Measurements from ENCODE around the gene HAUS8. TPM values are rescaled to one million over a fixed set of nuclear protein-coding genes. Genes with fewer than 3 reads are reported as not detected.
A peak's percentile ranks its signal among the peaks of the same experiment; 100 is the strongest.
"Not testable (repeated sequence)": the region's sequence is repeated elsewhere in the genome, so short reads cannot be mapped to it uniquely, and the experiment has no call there.

HAUS8 gene, protein sequence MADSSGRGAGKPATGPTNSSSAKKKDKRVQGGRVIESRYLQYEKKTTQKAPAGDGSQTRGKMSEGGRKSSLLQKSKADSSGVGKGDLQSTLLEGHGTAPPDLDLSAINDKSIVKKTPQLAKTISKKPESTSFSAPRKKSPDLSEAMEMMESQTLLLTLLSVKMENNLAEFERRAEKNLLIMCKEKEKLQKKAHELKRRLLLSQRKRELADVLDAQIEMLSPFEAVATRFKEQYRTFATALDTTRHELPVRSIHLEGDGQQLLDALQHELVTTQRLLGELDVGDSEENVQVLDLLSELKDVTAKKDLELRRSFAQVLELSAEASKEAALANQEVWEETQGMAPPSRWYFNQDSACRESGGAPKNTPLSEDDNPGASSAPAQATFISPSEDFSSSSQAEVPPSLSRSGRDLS
- 4.5 TPM for total RNA-seq

DNA sequence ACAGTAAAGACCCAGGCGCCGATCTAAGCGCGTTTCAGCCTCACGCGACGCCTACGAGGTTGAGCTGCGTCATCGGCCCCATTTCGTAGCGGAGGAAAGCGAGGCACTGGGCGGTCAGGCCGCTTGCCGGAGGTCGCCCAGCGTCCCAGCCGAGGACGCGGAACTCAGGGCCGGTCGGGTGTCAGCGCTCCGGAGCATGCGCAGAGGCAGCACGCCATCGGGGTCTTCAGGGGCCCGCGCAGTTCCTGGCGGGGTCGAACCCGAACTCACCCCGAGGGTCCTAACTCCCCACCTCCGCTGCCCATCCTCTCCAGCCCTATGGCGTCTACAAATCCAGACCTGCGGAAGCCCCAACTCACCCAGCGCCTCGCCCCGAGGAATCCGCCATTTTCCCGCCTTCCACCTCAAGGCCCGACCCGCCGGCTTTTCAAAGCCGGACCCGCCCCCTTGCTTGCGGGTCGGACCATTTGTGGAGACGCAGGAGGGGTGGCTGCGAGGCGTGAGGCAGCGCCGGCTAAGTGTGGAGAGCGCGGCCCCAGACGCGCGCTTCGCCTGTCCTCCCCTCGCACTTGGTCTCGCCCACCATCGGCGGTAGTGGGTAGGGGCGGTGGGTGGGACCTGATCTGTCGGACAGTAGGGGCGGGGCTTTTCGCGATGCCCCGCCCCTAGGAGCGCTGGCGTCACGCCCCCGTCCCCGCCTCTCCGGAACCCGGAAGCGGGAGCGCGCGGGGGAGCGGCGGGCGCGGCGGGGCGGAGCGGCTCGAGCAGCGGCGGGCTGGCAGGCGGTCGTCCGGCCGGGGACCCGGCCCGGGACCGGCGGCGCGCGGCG is at the start of gene HAUS8, which contains the start of gene MYO9B:
TSS of gene HAUS8 (minus strand) at position 418 of the 829 bp plus-strand sequence. CDS start at position 388, 30 bp downstream.
TSS of gene MYO9B (plus strand) at position 743 of the 829 bp plus-strand sequence. CDS start 25,941 bp downstream, outside the sequence.
- peak; percentile 99 for DNase-seq

DNA sequence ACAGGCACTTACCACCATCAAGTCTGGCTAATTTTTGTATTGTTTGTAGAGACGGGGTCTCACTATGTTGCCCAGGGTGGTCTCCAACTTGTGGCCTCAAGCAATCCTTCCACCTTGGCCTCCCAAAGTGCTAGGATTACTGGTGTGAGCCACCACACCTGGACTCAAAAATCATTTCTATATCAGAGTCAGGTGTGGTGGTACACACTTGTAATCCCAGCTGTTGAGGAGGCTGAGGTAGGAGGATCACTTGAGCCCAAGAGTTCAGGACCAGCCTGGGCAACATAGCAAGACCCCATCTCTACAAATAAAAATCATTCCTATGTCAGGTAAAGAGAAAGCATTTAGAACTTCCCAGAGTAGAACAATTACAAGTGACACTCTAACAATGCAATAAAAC is 48.8 kb upstream of the HAUS8 start:
- DNase-seq, result no peak

DNA sequence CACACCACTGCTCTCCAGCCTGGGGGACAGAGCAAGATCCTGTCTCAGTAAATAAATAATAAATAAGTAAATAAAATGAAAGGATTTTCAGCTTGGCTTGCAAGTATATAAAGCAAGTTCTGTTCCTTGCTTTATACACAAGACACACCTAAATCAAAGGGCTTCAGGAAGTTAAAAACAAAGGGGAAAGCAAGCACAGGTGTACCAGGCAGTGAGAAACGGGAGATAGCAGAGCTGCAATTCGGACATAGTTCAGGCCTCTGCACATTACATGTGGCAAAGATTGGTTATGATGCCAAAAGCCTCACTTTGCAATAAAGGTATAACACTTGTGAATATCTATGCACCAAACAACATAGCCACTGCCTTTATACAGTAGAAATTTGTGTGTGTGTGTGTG is 47.8 kb upstream of the HAUS8 start:
- DNase-seq, result no peak

DNA sequence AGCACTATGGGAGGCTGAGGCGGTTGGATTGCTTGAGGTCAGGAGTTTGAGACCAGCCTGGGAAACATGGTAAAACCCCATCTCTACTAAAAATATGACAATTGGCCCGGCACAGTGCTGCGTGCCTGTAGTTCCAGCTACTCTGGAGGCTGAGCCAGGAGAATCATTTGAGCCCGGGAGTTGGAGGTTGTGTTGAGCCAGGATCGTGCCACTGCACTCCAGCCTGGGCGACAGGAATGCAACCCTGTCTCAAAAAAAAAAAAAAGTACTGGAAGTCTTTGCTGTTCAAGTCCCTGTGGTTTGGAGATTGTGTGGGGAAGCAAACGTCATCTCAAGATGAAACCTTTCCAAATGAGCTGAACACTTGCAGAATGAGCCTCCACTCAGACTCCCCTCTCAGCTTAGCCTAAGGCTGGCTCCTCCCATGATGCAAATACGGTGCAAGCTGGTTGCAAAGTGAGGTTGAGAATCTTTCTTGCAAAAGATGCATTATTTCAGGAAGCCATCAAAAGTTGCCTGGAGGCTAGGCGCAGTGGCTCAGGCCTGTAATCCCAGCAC is 46.6 kb upstream of the HAUS8 start:
- DNase-seq, result no peak

DNA sequence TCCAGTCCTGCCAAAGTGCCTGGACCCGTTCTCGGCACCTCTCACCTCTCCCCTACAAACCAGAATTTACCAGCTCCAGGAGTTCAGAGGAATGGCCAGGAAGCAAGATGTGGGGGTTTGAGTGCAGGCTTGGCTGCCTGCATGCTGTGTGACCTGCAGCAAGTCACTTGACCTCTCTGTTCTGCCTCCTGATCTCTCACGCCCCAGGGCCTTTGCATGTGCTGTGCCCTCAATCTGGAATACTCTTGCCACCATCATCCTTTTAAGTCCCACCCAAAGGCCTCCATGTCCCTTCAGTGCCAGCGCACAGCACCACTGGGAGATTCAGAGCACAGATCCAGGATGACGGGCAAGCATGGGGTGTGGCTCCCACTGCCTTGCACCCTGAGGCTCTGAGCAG is 43.7 kb upstream of the HAUS8 start:
- no peak for DNase-seq

DNA sequence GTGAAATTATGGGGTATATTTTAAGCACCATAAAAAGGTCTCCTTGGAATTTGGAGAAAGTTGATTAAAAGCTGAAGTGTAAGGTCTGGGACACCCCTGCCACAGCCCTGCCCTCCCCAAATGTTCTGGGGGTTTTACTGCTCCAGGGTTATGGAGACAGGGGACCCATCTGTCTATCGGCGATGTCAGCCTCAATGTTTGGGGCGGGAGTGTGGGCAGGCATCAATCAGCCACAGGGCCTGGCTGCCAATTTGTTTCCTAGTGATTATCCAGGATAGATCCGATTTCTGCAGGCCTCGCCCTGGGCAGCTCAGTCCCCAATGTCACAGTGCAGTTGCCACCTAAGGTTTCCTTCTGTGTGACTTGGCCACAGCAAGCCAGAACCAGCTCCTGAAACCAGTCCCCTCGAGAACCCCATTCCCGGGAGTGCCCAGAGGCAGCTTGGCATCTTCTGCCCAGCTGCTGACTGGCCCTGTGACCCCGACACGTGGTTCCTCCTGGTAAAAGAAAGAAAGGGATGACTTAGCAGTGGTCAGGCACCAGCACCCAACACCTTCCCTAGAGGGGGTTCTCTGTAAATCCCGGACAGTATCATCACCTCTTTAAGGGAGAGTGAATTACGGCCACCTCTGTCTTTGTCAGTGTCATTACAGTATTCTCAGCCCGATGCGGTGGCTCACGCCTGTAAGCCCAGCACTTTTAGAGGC is 41.9 kb upstream of the HAUS8 start:
- no peak for DNase-seq

DNA sequence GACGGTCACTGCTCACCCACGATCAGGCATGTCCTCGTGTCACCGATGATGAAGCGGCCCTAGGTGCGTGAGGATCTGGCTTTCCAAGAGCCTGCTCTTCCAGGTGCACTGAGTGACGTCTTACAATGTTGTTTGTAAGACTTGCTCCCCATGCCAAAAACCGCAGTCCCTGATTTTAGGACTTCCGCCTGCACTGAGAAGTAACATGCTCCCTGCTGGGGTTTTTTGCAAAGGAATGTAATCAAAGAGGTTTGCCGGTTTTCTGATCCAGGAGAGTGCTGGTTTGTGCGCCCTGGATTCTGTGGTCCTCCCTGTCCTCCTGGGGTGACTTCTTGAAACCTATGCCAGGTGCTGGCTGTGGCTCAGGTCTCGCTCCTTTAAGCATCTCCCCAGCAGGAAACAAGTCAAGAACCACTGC is 39.2 kb upstream of the HAUS8 start:
- DNase-seq, result no peak

DNA sequence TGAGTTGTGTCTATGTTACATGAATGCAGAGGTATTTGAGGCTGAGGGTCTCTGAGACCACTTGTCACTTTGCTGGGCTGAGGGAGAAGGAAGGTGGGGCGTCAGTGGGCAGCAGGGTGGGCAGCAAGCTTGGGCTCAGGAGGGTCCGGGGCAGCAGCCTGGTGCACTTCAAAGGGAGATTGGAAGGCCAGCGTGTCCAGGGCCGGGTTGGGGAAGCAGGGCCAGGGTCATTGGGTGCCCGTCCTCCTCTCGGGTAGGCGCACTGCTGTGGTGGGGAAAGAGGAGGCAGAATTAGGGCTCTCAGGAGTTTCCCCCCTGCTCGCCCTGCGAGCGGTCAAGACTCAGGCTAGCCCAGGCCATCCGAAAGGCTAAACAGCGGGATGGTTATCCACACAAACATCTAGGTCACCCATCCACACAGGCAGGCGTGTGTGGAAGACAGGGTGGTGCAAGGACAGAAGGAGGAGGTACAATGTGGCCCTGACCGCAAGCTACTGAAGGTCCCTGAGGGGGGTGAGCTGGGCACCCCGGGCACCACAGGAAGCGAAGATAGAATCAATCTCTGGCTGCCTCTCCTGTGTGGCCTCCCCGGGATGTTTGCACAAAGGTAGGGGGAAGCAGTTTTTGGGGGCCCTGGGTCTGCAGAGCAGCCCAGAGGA is 38.0 kb upstream of the HAUS8 start:
- DNase-seq, result no peak

DNA sequence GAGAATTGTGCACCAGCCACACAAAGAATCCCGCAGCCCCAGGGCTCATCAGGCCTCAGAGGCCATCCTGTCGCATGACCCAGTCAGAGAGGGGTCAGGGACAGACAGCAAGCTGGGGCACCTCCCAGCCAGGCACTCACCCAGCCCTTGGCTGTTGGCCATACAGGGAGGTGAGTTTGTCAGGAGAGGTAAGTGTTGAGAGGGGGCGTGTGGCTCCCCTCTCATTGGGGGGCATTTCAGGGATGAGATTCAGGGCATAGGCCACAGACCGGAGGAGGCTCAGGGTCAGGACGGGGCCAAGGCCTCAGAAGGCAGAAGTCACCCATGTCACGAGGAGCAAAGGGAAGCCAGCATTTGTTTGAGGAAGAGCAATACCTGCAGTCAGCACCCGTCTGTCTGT is 37.4 kb upstream of the HAUS8 start:
- no peak for DNase-seq

DNA sequence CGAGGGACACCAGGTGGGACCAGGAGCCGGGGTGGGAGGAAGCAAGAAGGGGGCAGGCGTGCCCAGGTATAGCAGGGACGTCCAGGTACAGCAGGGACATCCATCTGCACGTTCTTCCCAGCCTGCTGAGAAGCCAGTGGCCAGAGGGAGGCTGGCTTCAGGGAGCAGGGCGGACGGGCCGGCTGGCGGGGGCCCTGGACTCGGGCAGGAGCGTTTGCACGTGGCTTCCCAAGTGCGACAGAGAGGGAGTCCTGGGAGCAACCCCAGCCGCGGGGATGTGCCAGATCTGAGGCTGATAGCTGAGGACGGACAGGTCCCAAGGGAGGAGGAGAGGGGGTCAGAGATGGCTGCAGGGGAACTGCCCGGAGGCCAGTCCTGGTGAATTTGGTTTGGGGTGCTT is 37.0 kb upstream of the HAUS8 start:
- DNase-seq, result no peak

DNA sequence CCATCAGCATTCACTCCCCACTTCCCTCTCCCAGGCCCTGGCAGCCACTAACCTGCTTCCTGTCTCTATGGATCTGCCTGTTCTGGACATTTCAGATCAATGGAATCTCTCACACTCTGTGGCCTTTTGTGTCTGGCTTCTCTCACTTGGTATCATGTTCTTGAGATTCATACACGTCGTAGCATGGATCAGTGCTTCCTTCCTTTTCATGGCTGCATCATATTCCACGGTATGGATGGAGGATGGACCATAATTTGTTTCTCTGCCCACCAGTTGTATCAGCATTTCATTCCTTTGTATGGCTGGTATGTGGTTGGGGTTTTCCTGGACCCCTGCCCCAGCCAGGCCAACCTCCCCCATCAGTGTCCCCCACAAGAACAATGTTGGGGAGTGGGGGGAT is 36.5 kb upstream of the HAUS8 start:
- no peak for DNase-seq

DNA sequence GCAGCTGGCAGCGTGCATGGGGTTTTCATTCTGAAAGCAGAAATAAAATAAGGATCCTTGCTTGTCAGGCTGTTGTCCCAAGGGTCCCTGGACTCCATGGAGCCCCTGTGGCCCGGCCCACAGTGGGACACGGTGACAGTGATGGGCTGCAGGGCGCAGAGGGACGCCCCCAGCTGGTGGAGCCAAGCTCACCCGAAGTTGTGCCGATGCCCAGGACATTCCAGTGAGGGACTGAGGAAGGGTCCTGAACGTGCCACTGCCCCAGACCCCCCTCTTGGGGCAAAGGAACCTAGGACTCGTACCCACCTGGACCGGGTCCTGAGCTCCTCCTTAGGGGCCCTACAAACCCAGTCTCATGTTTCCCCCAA is 35.3 kb upstream of the HAUS8 start:
- no peak for DNase-seq

DNA sequence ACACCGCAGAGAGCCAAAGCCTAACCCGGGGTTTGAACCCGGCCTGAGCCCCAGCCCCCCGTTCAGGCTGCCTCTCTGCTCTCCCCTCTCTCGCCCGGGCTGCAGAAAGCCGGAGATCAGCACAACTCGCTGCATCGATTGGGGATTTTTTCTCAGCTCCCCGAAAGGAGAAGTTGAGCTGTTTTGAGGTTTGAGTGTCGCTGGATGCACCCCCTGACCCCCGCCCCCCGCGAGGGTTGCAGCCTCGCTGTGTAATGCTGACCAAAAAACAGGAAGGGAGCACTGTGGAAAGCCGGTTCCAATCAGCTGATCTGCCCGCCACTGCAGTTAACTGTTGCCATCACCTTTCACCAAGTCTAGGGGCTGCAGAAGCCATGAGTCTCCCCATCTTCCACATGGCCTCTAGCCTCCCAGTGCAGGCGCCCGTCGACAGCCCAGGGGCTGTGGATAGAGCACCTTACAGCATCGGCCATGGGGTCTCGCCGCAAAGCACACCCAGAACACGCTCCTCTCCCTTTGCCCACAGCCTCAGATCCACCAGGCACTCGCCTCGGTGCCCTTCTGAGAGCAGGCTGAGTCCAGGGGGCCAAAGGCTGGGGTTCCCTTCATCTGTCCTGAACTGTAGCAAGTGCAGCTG is 34.8 kb upstream of the HAUS8 start:
- DNase-seq, result no peak

DNA sequence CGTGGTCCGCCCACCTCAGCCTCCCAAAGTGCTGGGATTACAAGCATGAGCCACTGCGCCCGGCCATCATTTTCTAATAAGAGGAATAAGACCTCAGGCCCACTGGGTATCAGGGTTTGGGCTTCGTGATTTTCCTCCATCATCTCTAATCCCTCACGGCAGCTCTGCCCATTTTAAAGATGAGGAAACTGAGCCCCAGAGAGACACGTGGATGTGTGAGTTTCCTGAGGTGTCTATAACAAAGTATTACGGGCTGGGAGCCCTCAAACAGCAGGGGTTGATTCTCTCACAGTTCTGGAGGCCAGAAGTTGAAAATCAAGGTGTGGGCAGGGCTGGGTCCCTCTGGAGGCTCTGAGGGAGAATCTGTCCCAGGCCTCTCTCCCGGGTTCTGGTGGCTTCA is 34.0 kb upstream of the HAUS8 start:
- no peak for DNase-seq

DNA sequence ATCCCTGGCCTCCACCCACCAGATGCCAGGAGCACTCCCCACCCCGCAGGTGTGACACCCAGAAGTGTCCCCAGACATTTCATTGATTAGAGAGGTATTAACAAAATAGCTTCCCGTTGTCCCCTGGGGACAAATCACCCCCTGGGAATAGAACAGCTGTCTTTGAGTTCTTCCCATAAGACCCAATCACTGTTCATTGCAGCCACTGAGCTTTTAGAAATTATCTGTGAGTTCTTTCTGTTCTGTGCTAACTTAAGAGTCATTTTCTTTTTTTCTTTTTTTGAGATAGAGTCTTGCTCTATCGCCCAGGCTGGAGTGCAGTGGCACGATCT is 33.2 kb upstream of the HAUS8 start:
- no peak for DNase-seq

DNA sequence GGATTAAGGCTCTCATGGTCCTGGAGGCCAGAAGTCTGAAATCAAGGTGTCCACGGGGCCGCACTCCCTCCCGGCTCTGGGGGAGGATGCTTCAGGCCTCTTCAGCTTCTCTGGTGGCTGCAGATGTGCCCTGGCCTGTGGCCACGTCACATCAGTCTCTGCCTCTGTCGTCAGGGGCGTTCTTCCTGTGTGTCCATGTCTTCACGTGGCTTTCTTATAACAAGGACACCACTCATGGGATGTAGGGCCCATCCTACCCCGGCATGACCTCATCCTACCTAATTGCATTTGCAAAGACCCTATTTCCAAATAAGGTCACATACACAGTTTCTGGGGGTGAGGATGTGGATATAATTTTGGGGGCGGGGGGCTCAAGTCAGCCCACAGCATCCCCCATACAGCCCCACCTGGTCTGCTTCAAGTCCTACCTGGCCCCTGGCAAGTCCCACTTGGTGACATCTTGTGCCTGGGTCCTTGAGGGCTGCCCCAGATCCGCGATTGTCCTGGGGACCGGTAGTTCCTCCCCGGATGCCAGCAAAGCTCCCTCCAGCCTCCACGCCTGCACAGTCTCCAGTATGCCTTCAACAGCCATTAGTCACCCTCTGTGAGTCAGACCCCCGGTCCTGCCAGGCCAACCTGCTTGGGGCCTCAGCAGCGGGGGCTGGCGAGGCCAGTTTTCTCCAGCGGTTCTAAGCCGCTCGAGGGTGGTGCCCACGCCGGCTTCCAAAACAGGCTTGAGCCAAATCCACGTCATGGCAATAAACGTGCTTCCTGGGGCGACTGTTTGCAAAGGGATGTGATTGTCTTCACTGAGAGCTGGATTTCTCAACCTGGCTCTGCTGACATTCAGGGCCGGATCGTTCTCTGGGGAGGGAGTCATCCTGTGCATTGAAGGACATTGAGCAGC is 32.5 kb upstream of the HAUS8 start:
- DNase-seq, result no peak

DNA sequence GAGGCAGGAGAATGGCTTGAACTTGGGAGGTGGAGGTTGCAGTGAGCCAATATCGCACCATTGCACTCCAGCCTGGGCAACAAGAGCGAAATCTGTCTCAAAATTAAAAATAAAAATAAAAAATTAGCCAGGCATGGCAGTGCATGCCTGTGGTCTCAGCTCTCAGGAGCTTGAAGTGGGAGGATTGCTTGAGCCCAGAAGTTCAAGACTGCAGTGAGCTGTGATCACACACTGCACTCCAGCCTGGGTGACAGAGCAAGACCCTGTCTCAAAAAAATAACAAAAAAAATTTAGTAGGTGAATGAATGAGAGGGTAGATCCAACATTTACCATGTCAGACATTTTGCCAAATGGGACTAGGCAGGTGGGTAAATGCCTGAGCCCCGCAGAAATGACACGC is 31.7 kb upstream of the HAUS8 start:
- not testable (repeated sequence) for DNase-seq

DNA sequence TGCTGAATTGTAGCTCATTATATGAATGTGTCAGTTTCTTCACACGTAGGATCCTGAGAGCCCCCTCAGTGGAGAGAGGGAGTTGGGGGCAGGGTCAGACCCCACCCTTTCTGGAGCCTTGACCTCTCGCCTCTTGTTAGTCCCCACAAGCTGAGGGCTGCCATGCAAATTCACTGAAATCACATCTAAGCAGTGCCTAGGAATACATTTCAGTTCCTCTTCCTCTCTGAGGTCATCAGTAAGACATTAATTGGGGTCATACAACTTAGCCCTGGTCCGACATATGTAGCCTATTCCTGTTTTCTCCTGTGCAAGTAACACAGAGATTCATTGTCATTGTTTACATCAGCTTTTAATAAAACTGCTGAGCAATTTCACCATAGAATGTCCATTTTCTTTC is 30.3 kb upstream of the HAUS8 start:
- no peak for DNase-seq

DNA sequence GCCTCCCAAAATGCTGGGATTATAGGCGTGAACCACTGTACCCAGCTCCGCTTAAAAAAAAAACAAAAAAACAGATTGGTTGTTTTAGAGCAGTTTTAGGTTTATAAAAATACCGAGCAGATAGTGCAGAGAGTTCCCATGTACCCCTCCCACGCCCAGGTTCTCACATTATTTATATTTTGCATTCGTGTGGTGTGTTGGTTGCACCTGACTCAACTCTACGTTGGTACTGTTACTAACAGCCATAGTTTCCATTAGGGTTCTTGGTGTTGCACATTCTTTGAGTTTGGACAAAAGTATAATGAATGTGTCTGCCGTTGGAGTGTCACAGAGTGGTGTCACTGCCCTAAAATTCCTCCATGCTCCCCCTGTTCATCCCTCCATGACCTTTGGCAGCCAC is 29.4 kb upstream of the HAUS8 start:
- DNase-seq, result no peak

DNA sequence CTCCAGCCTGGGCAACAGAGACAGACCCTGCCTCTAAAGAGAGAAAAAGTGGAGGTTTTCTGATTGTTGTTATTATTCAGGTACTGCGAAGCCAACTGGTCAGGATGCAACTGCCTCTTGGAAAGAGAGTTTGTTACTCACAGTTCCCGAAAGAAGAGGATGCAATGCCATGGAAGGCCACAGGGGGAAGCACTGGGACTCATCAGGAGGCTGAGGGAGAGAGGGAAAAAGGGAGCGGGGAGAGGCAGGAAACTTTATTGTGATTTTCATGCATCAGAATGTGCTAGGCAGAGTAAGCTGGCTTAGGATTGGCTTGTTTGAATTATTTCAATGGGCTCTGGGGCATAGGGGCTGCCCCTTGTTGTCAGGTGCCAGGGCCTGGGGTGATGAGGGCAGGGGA is 27.9 kb upstream of the HAUS8 start:
- DNase-seq, result no peak

All from skin of body (tissue), 2 donors.